Activated B cell treated with CpG ODN at 0.5 μM for 24 hours (primary cell): ENCODE data around the gene CAPN9. TPM values are rescaled to one million over a fixed set of nuclear protein-coding genes. Genes with fewer than 3 reads are reported as not detected.

Experiments used
- ATAC-seq: fragments of 200-7000 bp; cut with Tn5 transposase; one replicate; pipeline ENCODE4 v1.10.0; 2021; ENCODE audit warnings: low read depth, mild to moderate bottlenecking, moderate library complexity
- CTCF ChIA-PET: fragments of 350-600 bp; sonication (Branson Sonifier 250); formaldehyde crosslinking; loops from one replicate; lab custom pipeline; 2021; ENCODE audit warnings: antibody characterized with exemption; lab: Charles Lee
- POLR2A ChIA-PET: fragments of 350-600 bp; sonication (Branson Sonifier 250); formaldehyde crosslinking; loops from one replicate; lab custom pipeline; 2021; ENCODE audit warnings: antibody characterized with exemption; lab: Charles Lee
- DNase-seq: peaks from one replicate; pipeline ENCODE4 v3.0.0; 2022
- H3K27ac Mint-ChIP-seq: one replicate; pipeline ENCODE4 v1.8.0; 2020; ENCODE audit warnings: mixed read lengths
- H3K27me3 Mint-ChIP-seq: one replicate; pipeline ENCODE4 v1.8.0; 2021; ENCODE audit warnings: mixed read lengths
- H3K36me3 Mint-ChIP-seq: one replicate; pipeline ENCODE4 v1.8.0; 2021; ENCODE audit warnings: low read depth, mixed read lengths
- H3K4me1 Mint-ChIP-seq: one replicate; pipeline ENCODE4 v1.8.0; 2021; ENCODE audit warnings: mixed read lengths
- H3K4me3 Mint-ChIP-seq: one replicate; pipeline ENCODE4 v1.8.0; 2020; ENCODE audit warnings: mild to moderate bottlenecking, mixed read lengths
- H3K9me3 Mint-ChIP-seq: one replicate; pipeline ENCODE4 v1.8.0; 2020; ENCODE audit warnings: mixed read lengths
- intact Hi-C: fragments of 100-400 bp; cut with micrococcal nuclease; formaldehyde crosslinking; loops from one replicate; pipeline ENCODE4 v1.15.1; 2024
- total RNA-seq: library from RNA; stranded (reverse); gene quantifications from 2 replicates; pipeline ENCODE4 v1.2.3, GENCODE V29; 2022
- TF ChIP-seq, protein P1 (sequence below): fragments of 200-600 bp; IDR thresholded peaks from one replicate; pipeline ENCODE4 v1.8.0; 2022; ENCODE audit warnings: antibody characterized with exemption, mild to moderate bottlenecking

The CAPN9 gene
- total RNA-seq, 1 donor from 2014 or later: not detected

GRCh38 chr1:230793463-230793745 lies 46.2 kb downstream of the CAPN9 start:
- TF ChIP-seq, protein P1, sequence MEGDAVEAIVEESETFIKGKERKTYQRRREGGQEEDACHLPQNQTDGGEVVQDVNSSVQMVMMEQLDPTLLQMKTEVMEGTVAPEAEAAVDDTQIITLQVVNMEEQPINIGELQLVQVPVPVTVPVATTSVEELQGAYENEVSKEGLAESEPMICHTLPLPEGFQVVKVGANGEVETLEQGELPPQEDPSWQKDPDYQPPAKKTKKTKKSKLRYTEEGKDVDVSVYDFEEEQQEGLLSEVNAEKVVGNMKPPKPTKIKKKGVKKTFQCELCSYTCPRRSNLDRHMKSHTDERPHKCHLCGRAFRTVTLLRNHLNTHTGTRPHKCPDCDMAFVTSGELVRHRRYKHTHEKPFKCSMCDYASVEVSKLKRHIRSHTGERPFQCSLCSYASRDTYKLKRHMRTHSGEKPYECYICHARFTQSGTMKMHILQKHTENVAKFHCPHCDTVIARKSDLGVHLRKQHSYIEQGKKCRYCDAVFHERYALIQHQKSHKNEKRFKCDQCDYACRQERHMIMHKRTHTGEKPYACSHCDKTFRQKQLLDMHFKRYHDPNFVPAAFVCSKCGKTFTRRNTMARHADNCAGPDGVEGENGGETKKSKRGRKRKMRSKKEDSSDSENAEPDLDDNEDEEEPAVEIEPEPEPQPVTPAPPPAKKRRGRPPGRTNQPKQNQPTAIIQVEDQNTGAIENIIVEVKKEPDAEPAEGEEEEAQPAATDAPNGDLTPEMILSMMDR: no peak
- Mint-ChIP-seq H3K4me3 (no peak overlapping the region), H3K4me1 (no peaks in the 10 kb centered on the region), H3K36me3 (no peaks in the 10 kb centered on the region), H3K27ac (no peak overlapping the region), H3K9me3 (no peaks in the 10 kb centered on the region), H3K27me3 (peaks cover 12% of the 10 kb centered on the region)
- no peak for DNase-seq
- intact Hi-C loops: no loop called here
- no peak for ATAC-seq
- POLR2A ChIA-PET: no interaction called here
- CTCF ChIA-PET: no interaction called here

DNA sequence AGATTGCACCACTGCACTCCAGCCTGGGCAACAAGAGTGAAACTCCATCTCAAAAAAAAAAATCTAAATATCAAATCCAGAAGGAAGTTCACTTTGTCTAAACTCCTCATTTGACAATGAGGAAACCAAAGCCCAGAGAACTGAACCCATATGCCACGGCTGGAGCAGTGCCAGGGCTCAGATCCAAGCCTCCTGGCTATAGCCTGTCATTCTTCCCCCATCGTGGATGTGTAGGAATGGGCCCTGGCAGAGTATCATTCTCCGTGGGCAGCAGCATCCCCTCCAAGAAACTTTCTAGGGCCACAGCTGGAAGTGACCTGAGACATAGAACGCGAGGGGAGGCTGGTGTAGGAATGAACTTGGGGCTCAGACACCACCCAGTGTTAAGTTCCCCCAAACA lies 47.2 kb downstream of the CAPN9 start:
- no peaks in the 10 kb centered on the region for H3K9me3 Mint-ChIP-seq
- ChIA-PET POLR2A (no interaction called here), CTCF (no interaction called here)
- no peak overlapping the region for H3K27ac Mint-ChIP-seq
- peaks cover 10% of the 10 kb centered on the region for H3K27me3 Mint-ChIP-seq
- TF ChIP-seq, protein P1: no peak
- ATAC-seq: no peak
- no peaks in the 10 kb centered on the region for H3K4me1 Mint-ChIP-seq
- no peak for DNase-seq
- H3K36me3 Mint-ChIP-seq: no peaks in the 10 kb centered on the region
- H3K4me3 Mint-ChIP-seq: no peak overlapping the region
- intact Hi-C loops: no loop called here

GRCh38 chr1:230794871-230795605 lies 47.9 kb downstream of the CAPN9 start:
- CTCF ChIA-PET: no interaction called here
- no peaks in the 10 kb centered on the region for H3K4me1 Mint-ChIP-seq
- POLR2A ChIA-PET: no interaction called here
- H3K27ac Mint-ChIP-seq: no peak overlapping the region
- H3K36me3 Mint-ChIP-seq: no peaks in the 10 kb centered on the region
- H3K27me3 Mint-ChIP-seq: peaks cover 10% of the 10 kb centered on the region
- no peak for DNase-seq
- intact Hi-C loops: no loop called here
- no peaks in the 10 kb centered on the region for H3K9me3 Mint-ChIP-seq
- TF ChIP-seq, protein P1: no peak
- ATAC-seq: no peak
- no peak overlapping the region for H3K4me3 Mint-ChIP-seq

DNA sequence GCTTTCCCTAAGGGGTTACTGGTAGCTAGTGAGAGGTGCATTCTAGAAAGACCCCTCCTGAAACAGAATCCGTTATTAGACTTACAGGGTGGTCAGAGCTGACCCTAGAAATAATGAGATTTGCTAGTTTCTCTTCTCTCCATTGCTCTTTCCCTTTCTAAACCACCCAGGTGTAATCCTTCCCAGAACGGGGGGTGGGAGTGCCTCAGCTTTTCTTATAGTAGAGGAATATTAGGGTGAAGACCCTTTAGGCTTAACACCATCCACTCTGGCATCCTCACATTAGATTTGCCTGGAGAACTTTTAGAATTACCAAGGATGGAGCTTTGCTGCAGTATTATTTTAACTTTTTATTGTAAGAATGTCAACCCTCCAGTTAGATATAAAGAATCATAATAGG lies 49.4 kb downstream of the CAPN9 start:
- peaks cover 20% of the 10 kb centered on the region for H3K27me3 Mint-ChIP-seq
- DNase-seq (no peak), ATAC-seq (no peak)
- TF ChIP-seq, protein P1: no peak
- no peaks in the 10 kb centered on the region for H3K36me3 Mint-ChIP-seq
- intact Hi-C loops: no loop called here
- no peak overlapping the region for H3K4me3 Mint-ChIP-seq
- H3K27ac Mint-ChIP-seq: no peak overlapping the region
- H3K4me1 Mint-ChIP-seq: no peaks in the 10 kb centered on the region
- POLR2A ChIA-PET: no interaction called here
- no peaks in the 10 kb centered on the region for H3K9me3 Mint-ChIP-seq
- CTCF ChIA-PET: no interaction called here

DNA sequence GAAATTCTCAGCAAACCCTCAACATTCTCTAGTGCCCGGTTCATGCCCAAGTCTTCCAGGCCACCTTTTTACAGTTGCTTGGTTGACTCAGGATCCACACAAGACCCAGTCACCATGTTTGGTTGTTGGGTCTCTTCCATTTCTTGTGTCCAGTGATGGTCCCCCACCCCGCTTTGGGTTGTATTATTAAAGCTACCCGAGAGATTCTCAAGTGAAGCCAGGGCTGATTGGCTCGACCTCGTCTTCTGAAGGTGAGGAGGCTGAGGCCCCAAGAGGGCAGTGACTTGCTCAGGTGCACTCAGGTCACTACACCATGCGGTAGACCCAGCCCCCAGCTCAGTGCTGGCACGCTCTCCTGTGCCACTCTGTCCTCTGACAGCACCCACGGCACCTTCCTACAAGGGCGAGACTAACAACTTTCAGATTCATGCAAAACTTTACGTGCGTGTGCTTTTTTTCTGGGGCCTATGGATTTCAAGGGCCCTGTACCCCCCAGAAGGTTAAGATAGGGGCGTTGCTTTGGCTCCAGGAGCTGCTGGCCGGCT lies 50.3 kb downstream of the CAPN9 start:
- ATAC-seq (no peak), DNase-seq (no peak)
- no peak overlapping the region for H3K27ac Mint-ChIP-seq
- H3K4me1 Mint-ChIP-seq: no peaks in the 10 kb centered on the region
- no peaks in the 10 kb centered on the region for H3K36me3 Mint-ChIP-seq
- peaks cover 21% of the 10 kb centered on the region for H3K27me3 Mint-ChIP-seq
- POLR2A ChIA-PET: no interaction called here
- H3K4me3 Mint-ChIP-seq: no peak overlapping the region
- TF ChIP-seq, protein P1: no peak
- intact Hi-C loops: no loop called here
- CTCF ChIA-PET: no interaction called here
- H3K9me3 Mint-ChIP-seq: no peaks in the 10 kb centered on the region
